ENCODE measurements around the gene RAB11FIP5.
"Not testable (repeated sequence)": the region's sequence is repeated elsewhere in the genome, so short reads cannot be mapped to it uniquely, and the experiment has no call there.

Gene RAB11FIP5

DNA sequence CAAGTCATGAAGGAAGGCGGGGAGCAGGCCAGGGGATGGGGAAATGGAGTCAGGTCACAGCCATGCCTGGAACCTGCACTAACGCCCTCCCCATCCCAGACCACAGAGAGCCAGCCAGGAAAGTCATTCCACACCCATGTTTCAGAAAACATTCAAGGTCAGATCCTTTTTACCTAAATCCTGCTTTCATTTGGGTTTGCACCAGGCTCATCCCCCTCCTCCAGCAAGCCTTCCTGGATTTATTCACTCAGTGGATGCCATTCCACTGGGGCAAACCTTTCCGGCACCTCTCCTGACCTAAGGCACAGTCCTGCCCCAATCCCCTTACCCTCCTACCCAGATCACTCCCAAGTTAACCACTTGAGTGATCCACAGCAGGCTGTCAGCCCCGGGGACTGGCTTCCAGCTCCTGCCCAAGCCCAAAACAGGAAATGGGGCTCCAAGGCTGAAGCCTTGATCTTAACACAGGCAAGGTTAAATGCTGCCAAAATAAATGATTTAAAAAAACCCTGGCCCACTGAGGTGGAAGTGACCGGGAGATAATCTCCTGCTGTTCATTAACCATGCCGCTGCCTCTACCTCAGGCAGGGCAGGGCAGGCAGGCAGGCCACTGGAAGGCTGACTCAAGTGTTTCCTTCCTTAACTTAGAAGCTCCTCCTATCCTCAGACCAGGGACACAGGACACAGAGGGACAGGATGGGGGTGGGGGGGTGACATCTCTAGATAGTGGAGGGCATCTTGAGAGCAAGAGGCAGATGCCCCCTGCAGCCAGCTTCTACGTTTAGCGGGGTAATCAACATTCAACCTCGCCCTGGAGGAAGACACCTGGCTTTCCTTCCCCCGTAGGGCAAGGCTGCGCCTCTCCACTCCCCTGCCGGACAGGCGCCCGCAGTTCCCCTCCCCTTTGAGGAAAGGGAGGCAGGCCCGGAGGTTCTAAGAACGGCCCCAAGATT lies 1.4 kb downstream of the RAB11FIP5 start:
- peak; percentile 69 for DNase-seq (ENCODE audit: low read depth, low spot score)

DNA sequence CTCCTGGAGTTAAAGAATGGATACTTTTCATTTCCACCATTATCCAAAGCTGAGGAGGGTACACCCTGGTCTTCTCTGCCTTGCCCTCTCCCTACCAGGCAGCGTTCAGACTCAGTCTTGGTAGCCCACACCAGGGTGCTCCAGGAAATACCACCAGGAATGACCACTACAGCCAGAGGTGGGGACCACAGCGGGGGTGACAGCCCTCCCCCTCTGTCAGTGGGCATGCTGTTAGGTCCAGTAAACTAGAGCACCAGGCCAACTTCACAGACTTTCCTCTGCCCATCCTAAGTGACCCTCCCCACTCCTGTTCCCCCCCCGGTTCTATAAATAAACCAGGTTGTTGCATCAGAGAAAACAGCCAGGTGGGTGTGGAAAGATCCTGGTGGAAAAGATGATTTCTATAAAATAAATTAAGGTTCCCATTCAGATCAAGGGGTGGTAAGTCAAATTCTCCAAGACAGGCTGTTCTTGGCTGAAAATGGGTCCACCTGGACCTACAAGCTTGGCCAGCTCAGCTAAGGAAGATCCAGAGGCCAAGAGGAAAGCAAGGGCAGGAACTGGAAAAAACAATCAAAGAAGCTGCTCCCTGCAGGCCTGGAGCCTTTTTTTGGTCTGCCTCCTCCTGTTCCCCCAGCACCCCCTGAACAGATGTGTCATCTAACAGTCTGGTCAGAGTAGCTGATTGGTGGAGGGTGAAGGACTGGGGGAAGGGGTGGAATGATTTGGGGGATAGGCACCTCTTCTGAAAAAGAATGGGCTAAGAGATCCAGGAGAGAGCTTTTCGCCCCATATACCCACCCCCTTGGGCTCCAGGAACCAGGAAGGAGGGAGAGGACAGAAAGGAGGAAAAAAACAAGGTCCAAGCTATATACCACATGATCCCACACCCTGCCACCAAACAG lies 2.3 kb downstream of the RAB11FIP5 start:
- no peak for DNase-seq (ENCODE audit: low read depth, low spot score)

DNA sequence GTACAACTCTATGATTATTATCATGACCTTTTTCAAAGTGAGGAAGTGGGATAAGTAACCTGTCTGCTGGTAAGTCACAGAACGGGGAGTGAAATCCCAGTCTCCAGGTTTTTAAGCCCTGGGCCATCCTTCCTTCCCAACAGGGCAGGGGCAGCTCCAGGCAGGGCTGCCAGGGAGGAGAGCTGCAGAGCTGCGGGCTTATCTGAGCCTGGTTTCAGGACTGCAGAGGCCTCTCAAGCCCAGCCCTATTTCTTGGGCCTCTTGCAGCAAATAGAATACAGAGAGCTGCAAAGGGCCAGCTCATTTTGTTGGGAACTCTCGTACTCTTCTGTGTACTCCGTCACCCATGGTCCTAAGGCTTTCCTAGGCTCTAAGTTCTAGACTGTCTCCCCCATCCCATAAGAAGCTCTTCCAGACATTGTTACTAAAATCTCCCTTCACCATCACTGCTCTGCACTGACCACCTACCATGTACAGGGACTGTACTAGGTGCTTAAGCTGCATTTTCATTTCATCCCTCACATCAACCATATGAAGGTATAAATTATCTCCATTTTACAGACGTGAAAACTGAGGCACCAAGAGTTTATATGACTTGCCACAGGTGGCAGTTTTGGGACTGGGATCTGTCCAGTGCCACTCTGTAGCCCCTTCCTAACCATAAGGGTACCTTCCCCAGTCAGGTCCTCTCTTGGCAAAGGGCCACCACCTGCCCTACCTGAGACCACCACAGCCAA lies 3.1 kb downstream of the RAB11FIP5 start:
- DNase-seq (ENCODE audit: low read depth, low spot score), result no peak

DNA sequence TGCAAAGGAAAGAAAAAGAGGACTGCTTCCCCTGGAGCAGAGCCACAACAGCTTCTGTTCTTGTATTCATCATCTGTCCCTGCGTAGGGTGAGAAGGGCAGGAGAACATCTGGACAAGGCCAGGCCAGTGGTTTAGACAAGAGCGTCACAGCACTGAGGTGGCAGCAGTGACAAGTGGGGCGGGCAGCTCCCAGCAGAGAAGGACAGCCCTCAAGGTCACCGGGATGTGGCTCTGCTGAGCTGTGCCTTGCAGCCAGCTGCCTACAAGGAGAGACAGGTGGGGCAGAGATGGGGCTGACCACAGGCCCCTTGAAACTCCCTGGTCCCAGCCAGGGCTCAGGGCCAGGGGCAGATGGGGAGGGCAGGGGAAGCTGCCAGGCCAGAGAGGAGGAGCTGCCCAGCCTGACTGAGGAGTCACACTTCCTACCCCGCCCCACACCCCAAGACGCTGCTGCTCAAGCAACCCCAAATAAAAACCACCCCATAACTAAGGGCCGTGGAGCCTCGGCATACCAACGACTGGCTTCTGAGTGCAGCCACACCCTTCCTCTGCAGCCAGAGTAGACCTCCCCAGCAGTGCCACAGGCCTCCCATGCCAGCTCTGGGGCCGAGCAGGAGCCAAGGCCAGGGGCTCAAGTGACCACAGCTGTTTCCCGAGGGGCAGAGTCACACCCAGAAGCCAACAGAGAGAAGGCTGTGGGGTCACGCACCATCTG lies 5.4 kb downstream of the RAB11FIP5 start:
- DNase-seq (ENCODE audit: low read depth, low spot score), result no peak

GRCh38 chr2:73106791-73107190 lies 6.0 kb downstream of the RAB11FIP5 start:
- DNase-seq (ENCODE audit: low read depth, low spot score), result no peak

DNA sequence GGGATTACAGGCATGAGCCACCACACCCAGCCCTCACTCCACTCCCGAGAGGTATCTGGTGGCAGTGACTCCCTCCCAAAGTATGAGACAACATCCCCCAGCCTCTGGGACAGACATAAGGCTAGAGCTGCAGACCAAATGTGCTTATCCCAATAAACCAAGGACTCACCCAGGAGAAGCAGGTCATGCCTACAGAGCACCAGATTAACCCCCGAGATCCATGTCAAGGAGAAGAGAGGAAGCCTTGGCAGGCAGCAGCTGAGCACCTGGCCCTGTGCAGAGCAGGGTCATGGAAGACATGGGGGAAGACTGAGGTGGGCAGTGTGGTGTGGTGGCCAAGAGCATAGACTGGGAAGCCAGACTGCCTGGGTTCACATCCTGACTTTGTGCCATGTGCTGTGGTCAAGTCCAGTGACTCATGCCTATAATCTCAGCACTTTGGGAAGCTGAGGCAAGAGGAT lies 7.2 kb downstream of the RAB11FIP5 start:
- DNase-seq (ENCODE audit: low read depth, low spot score), result no peak

GRCh38 chr2:73104933-73105332 lies 7.8 kb downstream of the RAB11FIP5 start:
- no peak for DNase-seq (ENCODE audit: low read depth, low spot score)

DNA sequence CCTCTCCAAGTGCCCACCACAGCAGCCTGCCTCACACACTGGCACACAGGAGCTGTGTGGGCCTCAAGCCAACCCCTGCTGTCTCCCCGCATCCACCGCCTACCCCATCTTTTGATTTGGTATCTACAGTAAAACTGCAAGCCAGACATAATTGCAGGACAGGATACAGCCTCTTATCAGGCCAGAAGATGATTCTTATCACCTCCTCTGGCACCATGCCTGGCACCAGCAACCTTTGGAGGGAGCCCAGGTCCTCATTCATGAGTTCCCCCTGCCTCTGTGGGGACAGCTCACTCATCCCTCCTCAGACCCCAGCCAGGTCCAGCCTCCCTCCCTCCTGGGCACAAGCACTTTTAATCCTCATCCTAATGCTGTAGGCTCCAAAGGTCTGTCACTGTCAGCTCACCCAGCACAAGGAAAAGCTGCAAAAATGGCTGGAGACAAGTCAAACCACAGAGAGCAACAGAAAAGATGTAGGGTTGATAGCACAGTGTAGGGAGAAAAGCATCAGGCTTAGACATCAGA lies 9.7 kb downstream of the RAB11FIP5 start:
- DNase-seq (ENCODE audit: low read depth, low spot score), result no peak

- no peak for DNase-seq (ENCODE audit: low read depth, low spot score)
Observed at GRCh38 chr2:73101626-73102256, 11.0 kb downstream of the RAB11FIP5 start.

DNA sequence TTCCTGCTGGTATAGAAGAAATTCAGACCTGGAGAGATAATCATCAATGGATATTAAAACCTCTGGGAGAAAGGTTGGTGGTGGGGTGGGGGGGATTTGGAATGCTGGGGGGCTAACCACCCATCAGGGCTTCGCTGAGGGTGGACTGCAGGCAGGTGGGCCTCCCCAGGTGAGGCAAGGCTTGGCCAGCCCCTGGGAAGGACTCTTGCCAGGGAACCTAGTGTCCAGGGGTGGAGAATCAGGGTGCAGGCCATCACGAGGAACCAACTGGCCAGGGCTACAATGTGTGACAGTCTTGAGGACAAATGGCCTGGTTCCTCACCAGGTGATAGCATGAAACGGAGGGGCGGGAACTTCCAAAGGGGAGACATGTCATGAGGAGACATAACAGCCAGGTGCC lies 11.8 kb downstream of the RAB11FIP5 start:
- DNase-seq (ENCODE audit: low read depth, low spot score), result no peak

DNA sequence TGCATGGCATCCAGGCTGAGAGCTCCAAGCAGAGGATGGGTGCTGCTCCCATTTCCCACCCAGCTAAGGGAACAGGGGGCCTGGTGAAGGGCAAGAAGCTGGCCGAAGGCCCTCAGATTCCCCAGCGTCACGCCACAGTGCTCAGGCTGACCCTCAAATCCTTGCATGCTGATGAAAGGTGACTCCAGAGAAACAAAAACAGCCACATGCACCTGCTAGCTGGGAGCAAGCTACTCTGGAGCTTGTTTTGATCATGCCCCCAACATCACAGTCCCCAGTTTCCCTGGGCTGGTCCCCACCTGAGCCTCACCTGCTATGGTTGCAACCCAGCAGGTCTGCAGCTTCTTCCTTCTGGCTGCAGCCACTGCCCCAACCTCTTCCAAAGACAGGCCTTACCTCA lies 13.3 kb downstream of the RAB11FIP5 start:
- DNase-seq (ENCODE audit: low read depth, low spot score), result no peak

- no peak for DNase-seq (ENCODE audit: low read depth, low spot score)
Observed at GRCh38 chr2:73095910-73096309, 16.8 kb downstream of the RAB11FIP5 start.

DNA sequence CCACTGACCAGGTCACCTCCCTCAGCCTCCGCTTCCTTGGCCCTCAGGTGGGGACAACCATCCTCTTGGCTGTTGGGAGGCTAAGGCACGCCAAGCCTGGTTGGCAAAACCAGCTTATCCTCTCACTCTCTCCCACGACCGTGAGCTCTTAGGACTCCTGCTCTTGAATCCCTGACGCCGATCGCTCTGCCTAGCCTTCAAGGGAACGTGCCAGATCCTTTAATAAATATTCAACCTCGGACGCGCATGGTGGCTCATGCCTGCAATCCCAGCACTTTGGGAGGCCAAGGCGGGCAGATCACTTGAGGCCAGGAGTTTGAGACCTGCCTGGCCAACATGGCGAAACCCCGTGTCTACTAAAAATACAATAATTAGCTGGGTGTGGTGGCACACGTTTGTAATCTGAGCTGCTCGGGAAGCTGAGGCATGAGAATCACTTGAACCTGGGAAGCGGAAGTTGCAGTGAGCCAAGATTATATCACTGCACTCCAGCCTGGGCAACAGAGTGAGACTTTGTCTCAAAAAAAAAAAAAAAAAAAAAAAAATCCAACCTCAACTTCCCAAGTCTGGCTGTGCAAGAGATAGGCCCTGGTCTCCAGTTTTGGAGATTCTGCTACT lies 19.0 kb downstream of the RAB11FIP5 start:
- DNase-seq (ENCODE audit: low read depth, low spot score), result not testable (repeated sequence)

DNA sequence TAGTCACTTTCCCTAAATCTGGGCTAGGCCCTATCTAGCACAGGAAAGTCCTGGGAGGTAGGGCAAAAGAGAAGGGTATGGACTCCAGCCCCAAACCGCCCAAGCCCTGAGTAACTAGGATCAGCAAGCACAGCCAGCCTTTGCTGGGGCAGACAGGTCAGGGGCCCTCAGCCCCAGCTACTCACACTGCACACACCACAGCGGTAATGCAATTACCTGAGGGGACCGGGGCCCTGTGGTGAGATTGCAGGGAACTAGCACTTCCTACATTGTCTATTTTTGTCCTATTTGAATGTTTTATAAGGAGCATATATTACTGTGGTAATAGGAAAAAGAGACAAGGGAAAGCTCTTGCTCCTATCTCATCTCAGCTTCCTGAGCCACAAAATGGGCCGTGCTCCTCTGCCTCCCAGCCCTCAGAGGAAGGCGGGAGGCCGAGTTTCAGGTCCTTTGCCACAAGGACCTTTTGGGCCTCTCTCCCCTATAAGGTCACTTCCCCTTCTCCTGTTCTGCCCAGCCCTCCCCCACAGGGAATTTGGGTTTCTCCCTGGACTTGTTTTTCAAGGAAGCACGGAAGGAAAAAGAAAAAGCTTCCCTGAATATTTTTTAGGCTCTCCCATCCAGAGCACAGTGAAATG lies 20.5 kb downstream of the RAB11FIP5 start:
- DNase-seq (ENCODE audit: low read depth, low spot score), result no peak

DNA sequence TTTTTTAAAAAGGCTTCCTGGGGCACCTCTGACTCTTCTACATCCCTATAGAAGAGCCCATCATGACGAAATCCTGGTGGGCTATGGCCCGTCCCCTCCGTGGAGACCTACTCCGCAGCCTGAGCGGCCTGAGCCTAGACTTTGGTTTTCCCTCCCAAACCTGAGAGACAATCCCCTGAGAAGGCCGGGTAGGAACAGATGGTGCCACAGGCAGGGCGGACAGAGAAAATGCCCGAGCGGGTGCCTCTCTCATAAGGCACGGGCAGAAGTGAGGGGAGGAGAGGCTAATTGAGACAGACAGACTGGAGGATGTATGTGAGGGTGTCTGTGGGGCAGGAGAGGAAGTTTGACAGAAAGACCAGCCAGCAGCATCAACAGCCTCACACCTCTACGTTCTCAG lies 21.1 kb downstream of the RAB11FIP5 start:
- no peak for DNase-seq (ENCODE audit: low read depth, low spot score)

DNA sequence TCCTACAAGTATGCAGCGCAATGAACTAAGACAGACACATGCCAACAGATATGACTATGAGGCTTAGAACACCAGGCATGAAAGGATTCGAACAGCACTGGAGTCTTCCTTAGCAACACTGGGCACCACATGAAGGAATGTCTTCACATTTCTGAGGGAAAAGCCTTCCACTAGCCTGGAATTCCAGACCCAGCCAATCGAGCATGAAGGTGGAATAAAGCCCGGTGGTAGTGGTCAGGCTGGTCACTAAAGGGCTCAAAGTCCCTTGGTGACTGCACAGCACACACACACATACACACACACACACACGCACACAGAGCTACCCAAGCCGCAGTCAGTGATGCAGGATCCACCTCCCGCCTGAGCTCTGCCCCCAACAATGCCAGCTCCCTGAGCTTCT lies 21.6 kb downstream of the RAB11FIP5 start:
- DNase-seq (ENCODE audit: low read depth, low spot score), result peak; percentile 38

DNA sequence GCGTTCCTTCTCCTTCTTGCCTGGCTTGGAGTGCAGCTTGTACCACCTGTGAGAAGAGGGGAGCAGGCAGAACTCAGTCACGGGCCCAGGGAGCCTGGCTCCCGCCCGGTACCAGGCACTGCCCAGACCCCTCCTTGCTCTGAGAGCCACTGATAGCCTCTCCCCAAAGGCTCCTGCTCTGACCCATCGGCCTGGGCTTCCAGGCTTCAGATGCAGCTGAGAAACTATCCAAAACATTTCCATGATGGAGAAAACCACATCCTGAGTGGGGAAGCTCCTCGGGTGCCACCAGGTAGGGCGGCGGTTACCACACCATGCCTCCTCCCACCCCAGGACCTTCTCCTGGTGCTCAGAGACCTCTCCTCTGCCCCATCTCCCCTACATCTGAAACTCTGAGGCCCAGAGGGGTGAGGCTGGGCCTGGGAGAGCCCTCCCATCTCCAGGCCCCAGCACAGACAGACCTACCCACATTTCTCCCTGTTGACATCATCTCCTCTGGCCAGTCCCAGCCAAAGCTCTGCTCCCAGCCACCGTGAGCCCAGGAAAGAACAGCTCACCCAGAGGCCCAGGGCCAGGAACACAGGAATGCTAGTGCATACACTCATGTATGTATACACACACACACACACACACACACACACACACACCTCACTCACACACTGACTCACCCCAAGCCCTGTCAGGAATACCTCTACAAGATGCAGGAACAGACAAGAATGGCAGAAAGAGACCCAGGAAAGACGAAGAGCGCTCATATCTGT lies 23.3 kb downstream of the RAB11FIP5 start:
- DNase-seq (ENCODE audit: low read depth, low spot score), result peak; percentile 85

DNA sequence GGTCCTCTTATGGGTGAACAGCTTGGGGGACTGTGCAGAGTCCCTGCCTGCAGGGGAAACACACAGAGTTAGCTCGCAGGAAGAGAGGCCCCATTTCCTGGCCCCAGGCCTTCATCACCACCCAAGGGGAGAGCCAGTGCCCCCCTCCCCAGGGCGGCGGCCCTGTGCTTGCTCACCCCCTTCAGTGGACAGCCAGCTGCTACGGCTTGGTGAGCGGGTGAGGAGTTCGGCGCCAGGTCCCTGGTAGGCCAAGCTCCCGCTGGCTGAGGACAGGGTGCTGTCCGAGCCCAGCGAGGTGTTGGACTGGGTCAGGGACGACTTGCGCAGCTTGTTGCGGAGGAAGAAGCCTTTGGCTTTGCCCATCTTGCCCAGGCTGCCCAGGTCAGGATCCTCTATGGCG lies 24.0 kb downstream of the RAB11FIP5 start:
- no peak for DNase-seq (ENCODE audit: low read depth, low spot score)

DNA sequence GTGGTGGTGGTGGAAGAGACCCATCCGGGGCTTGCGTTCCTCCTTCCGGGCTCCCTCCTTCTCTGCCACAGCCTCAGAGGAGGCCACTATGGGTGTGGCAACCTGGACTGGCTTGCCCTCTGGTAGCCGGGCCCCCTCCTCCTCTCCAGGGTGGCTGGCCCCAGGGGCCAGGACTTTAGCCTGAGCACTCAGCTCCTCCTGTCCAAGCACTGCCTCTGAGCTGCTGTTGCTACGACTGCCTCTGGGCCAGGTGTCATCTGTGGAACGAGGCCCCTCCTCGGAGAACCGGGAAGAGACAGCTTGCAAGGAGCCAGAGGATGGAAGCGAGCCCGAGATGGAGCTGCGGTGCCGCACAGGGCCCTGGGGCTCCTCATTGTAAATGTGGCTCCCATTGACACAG lies 24.5 kb downstream of the RAB11FIP5 start:
- no peak for DNase-seq (ENCODE audit: low read depth, low spot score)
